HG02610 (cell line): ENCODE results near the gene RHOD.

Experiments
- ATAC-seq: cut with Tn5 transposase; IDR thresholded peaks from one replicate; pipeline ENCODE4 v1.9.1; 2021; ENCODE audit warnings: mild to moderate bottlenecking, moderate library complexity; ENCODE audit not compliant: unreplicated experiment

The RHOD gene

DNA sequence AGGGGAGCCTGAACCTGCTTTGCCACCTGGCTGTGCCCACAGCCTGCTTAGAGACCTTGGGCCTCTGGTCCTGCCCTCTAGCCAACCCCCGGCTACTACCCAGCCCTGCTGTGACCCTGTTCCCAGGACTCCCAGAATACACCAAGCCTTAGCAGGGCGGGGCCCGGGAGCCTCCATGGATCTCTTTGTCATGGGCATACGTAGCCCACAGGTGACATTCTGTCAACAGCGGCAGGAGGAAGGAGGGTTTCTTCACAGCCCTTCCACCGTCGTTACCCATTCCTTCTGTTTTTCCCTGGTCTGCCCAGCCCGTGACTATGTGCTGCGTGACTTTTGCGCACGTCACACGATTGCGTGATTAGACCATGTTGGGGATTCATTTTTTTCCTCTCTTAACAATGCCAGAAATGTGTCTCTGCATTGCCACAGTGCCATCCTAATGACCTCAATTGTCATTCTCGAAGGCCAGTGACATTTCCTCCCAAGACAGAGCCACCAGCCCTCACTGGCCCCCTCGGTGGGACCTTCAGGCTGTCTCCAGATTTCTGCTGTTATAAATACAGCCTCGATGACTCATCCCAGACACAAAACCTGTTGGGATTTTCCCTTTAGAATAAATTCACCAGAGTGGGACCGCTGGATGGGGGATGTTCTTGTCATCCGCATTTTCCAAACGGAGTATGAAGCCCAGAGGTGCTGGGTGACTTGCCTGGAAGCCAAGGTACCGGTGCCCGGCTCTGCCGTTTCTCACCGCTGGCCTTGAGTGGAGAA is 24.7 kb upstream of the RHOD start:
- no peak for ATAC-seq

DNA sequence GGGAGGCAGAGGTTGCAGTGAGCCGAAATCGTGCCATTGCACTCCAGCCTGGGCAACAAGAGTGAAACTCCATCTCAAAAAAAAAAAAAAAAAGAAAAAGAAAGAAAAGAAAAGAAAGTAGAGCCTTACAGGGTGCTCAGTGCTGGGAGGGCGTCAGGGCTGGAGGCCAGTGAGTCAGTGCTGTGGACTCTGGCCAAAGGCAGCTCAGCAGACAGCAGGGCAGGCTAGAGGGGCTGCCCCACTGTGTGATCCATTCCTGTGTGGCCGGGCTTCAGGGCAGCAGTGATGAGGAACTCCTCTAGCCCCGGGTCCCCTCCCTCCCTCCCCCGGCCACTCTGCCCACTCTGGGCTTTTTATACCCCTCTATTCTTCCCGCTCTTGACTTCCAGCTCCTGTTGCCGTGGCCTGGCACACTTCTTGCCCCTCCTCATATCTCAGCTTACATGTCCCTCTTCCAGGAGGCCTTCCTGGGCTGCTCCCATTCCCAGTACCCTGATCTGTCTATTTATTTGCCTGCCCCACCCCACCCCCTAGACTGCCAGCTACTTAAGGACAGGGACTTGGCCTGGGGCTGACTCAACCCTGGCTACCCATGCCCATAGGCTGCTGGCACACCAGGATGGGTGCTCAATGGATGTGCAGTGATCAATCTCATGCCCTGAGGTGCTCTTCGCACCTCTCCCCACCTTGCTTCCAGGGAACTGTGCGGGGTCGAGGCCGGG is 23.7 kb upstream of the RHOD start:
- ATAC-seq, result no peak

DNA sequence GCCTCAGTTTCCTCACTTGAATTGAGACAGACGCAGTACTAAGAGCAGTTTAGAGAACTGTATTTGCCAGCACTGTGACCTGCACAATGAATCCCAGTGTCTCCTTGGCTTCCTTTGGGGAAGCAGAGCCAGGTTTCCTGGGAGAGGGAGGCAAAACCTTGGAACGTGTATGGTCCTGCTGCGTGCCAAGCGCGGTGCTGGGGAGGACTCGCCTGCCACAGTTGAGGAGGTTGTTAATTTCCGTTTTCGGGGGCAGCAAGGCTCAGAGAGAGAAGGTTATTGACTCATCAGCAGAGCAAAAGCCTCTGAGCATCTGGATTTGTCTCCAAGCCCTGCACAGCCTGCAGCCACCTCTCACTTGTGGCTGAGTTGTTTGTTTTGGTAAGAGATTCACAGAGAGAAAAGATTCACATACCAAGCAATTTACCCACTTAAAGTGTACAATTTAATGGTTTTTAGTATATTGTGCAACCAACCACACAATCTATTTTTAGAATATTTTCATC is 22.9 kb upstream of the RHOD start:
- no peak for ATAC-seq

DNA sequence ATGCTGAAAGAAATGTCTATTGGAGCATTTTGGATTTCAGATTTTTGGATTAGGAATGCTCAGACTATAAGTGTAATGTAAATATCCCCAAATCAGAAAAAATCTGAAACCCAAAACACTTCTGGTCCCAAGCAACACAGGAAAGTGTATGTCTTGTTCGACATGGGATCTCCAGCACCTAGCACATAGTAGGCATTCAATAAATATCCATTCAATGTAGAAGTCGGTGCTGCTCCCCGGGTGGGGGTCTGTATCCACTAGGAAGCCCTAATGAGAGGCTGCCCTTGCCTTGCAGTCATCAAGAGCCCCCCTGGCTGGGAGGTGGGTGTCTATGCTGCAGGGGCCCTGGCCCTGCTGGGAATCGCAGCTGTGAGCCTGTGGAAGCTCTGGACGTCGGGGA is 22.3 kb upstream of the RHOD start:
- no peak for ATAC-seq

DNA sequence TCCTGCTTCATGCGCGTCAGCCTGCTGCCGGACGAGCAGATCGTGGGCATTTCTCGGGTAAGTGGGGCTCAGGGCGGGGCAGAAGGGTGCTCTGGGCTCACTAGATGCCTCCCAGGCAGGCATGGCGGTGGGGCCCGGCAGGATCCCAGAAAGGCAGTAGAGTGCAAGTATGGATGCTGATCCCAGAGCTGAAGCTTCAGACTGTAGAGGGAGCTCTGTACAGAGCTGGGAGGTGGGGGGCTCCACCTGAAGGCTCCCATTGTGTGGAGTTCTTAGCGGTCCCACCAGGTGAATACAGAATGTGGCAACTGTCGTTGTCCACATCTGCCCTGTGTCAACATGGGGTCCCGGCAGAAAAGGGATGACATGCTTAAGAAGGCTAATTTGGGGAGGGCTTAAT is 16.5 kb upstream of the RHOD start:
- no peak for ATAC-seq

DNA sequence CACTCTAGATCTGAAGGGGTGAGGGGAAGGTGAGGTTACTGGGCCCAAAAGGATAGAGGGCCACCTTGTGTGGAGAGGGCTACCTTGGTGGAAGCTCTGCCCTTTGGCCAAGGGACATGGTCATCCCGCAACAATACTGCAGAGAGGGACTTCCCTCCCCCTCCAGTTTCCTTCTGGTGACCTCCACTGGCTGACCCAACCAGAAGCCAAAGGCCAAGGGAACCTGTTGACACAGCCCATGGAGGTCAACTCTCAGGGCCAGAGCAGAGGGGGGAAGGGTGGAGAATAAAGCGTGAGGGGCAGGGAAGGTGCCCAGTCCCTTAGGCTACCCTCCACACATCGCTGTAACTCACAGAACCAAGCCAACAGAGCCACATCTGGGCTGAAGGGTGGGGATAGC is 15.0 kb upstream of the RHOD start:
- no peak for ATAC-seq

DNA sequence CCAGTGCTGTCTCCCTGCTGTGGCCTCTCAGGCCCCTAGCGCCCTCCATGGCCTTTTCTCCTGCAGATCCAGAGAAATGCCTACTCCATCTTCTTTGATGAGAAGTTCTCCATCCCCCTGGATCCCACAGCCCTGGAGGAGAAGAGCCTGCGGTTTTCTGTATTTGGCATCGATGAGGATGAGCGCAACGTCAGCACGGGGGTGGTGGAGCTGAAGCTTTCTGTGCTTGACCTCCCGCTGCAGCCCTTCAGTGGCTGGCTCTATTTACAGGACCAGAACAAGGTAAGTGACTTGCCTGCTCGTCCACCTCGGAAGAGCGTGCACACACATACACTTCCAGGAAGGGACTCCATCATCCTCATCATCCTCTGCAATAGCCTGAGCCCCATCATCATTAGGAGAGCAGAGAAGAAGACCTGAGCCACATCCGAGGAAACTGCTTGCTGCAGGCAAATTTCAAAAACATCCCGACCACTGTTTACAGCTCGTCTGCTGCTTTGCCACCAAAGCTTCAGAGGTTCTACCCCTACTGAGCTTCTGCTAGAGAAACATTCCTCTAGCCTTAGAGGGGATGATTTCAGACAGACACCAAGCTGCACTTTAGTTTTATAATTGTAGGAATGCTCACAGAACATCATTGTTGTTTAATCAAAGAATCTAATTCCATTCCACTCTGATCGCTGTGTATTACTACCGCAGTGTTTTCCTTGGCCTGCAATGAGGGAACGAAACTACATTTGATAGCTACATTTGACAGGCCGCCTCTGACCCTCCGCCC is 12.9 kb upstream of the RHOD start:
- no peak for ATAC-seq

DNA sequence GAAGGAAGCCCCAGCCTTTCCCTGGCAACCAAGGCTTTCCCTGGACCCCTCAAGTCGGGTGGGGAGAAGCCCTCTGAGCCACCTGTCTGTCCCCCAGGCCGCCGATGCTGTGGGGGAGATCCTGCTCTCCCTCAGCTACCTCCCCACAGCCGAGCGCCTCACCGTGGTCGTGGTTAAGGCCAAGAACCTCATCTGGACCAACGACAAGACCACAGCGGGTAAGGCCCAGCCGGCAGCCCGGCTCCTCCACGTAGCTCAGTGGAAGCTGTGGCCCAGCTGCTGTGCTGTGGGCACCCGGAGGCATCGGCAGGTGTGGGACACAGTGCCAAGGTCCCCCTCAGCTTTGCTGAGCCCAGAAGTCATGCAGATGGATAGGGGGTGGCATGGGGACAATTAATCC is 12.2 kb upstream of the RHOD start:
- ATAC-seq, result no peak

DNA sequence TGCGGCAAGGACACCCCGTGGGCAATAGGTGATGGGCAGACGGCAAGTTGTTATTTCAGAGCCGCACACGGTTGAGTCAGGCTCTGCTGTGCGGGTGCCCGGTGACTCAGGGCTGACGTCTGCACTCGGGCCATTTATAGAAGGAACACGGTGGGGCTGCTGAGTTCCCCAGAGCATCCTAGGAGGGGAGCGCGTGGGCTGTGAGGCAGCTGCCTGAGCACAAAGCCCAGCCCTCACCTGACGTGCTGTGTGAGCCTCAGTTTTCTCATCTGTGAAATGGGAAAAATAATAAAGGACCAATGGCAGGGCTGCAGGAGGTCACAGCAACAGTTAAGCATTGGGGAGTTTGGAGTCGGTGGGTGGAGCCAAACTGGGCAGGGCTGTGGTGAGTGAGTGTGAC is 11.3 kb upstream of the RHOD start:
- no peak for ATAC-seq

DNA sequence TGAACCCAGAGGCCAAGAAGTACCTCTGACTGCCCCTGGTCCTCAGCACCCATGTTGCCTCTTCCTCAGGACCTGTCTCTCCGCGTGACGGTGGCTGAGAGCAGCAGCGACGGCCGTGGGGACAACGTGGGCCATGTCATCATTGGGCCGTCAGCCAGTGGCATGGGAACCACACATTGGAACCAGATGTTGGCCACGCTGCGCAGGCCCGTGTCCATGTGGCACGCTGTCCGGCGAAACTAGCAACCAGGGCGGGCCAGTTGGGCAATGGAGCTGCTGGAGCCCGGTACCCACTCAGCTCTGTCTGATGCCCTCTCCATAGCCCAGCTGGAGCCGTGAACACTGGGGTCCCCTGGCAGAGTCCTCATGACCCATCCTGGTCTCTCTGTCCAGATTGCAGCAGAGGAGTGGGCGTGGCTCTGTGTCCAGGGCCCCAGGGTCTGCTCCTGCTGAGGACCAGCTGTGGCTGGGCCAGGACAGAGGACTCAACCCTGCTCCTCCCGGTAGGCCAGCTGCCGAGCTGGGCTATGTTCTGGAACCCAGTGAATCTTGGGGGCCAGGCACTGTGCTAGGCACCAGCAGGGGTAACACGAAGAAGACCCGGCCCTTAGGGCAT is 8.0 kb upstream of the RHOD start:
- no peak for ATAC-seq

DNA sequence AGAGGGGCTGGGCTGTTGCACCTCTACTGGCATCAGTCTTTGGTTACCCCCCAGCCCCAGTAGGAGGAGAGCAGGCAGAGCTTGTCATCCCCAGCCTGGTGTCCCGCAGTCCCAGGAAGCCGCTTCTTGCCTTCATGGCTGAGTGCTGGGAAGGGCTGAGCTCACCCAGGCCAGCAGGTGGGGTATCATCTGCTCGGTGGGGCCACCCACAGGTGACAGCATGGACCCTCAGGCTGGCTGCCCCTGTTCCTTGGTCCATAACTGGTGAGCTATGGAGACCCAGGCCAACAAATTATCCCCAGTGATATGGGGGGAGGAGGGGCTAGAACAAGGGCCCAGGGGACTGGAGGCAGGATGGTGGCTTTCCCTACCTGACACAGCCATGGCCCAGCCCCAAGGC is 6.5 kb upstream of the RHOD start:
- ATAC-seq, result no peak

DNA sequence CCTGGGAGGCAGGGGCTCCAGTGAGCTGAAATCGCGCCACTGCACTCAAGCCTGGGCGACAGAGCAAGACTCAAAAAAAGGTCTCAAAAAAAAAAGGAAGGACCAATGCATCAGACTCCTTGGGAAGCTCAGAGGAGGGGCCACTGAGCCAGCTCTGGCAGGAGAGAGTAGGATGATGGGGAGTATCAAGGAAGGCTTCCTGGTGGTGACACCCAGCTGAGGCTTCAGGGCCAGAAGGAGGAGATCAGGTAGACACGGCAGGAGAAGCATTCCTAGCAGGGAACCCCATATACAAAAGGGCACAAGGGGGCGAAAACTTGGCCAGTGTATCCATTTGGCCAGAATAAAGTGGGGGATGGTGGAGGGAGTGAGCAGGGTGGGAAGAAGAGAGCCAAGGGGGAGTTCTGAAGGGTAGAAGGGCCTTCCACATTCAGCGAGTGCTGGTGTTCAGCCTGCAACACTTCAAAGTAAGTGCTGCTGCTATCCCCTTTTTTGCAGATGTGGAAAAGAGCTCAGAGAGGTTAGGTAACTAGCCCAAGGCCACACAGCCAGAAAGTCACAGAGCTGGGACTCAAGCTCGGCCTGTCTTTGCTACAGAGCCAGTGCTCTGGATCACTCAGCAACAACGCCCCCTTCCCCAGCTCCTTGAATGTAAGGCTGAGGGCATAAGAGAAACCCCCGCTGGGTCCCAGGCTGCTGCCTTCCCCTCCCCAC is 5.3 kb upstream of the RHOD start:
- ATAC-seq, result no peak

DNA sequence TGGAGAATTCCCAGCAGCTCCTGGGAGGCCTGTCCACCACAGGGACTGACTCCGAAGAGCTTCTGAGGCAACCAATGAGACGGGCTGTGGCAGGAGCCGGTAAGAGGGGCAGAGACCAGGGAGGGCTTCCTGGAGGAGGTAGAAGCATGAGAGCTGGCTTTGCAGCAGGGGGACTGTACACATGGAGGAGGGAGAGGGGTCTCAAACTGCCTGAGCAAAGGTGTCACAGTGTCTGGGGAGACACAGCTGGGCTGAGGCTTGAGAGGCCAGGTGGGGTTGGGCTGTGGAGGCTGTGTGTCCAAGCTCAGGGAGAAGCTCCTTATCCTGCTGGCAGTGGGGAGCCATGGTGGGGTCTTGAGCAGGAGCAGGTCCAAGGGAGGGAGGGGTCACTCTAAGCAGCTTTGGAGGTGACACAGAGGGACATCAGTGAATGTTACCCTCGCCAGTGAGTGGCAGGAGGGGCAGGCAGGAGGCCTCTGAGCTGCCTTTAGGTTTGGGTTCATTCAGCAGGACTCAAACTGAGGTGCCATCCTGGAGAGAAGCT is 4.6 kb upstream of the RHOD start:
- no peak for ATAC-seq

DNA sequence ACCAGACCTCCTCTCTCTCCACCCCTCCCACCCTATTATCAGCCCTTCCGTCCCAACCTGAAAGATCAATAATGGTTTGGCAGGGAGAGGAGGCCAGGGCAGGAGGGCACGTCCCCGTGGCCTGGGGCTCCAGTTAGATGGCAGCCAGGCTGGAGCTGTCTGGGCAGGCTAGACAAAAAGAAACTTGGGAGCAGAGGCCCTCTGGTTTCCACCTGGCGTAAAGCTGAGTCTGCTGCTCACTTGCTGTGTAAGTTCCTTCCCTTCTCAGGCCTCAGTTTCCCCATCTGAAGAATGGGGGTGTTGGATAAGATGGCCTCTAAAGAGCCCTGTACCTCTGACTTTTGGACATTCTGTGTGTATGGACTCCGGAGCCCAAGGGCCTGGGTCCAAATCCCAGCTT is 3.8 kb upstream of the RHOD start:
- ATAC-seq, result no peak

DNA sequence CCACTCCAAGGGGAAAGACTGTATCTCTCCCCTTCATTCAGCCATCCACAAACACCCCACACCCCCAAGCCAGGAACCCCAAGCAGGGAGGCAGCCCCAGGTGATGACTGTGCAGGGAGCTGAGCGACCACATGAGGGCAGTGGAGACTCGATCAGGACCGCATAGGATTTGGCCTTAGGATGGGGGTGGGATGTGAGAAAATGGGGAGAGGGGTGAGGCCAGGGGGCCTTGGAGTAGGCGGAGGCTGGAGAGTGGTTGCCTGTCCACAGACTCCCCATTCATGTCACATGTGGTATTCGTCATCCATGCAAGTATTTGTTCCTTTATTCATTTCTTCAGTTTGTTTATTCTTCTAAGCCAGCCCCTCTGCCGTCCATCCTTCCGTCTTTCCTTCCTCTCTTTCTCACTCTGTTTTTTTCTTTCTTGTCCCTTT is 2.7 kb upstream of the RHOD start:
- no peak for ATAC-seq

DNA sequence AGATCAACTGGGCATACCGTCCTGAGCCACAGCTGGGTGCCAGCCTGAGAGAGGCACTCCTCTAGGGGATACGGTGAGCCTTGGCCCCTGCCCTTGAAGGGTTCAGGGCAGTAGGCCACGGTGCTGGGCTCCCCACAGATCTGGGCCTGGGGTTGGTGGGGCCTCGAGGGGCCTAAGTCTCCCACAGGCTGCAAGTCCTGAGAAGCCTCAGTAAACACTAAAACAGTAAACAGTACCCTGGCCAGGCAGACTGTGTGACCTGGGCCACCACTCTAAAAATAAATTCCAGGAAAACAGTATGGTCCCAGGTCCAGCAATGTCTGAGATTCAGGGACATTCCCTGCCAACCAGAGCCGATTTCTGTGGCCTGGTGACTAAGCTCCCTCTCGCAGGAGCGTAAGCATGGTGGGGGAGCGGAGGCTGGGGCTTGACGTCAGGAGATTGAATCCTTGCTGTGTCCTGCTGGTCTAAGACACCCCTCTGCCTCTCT is 2.3 kb upstream of the RHOD start:
- no peak for ATAC-seq

DNA sequence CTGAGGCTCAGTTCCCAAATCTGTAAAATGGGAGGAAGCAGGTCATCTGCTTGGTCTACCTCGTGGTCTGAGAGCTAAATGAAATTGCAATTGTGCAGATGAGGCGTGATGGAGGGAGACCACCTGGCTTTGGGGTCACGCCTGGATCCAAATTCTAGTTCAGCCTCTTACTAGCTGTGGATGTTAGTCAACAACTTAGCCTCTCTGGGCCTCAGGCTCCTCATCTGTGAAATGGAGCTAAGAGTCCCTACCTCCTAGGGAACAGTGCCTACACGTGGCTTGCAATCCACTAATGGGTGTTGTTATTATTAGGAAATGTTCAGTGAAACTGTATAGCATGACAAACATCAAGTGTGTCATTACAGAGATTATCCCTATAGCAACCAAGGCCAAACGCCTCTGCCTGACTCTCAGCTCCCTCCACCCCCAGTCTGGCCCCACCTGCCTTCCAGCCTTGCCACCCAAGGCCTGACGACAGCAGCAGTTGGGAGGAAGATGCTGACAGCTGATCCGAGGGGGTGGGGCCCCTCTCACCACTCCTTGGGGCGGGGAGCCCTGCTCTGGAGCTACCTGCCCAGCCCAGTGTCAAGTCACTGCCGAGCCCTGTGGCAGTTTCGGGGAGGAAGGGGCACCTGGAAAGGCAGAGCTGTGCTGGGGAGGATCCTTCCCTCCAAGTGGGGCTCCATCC is 1.7 kb upstream of the RHOD start:
- no peak for ATAC-seq

DNA sequence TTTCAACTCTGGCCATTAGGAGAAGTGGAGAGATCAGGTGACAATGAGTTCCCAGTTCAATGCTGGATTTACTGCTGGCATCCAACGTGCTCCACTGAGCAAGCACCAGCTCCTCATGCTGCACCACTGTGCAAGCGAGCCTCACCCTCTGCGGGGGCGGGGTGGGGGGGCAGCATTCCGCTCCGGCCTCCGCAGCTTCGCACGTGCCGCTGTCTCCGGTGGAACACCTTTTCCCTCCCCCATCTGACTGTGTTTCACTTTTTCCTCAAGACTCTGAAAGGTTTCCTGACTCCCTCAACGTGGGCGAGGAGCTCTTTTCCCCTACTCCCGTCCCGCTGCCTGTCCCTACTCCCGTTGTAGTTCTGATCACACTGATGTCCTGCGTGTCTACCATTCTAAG is 835 bp upstream of the RHOD start:
- ATAC-seq, result no peak

DNA sequence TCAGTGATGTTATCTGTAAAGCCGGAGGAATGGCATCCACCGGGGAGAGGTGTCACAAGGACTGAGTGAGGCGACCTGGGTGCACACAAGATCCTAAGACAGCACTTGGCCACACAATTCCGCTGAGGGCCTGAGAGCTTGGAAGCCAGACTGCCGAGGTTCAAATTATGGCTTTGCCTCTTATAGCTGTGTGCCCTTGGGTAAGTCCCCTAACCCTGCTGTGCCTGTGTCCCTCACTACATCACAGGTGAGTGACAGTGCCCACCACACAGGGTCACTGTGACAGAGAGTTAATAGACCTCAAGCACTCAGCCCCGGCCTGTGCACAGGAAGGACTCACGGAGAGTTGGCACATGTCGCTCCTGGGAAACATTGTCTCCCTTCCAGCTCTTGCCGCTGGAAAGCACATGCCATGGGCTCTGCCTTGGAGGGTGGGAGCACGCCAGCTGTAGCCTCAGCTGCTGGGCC is 592 bp downstream of the RHOD start:
- no peak for ATAC-seq
